Transverse colon (tissue), 4 donors: ENCODE results near the gene PLAAT3.

Experiments used
- EP300 ChIP-seq: sonication (generic); formaldehyde crosslinking; IDR thresholded peaks from one replicate; pipeline ENCODE4 v1.6.1; 2017; ENCODE audit warnings: antibody characterized with exemption, low read depth
- POLR2A ChIP-seq: fragments of 450-650 bp; IDR thresholded peaks from one replicate; pipeline ENCODE4 v1.6.1; 2016; ENCODE audit warnings: antibody characterized with exemption, mild to moderate bottlenecking, moderate library complexity
- POLR2AphosphoS5 ChIP-seq, 3 donors: sonication (generic); formaldehyde crosslinking; IDR thresholded peaks; one replicate each; pipeline ENCODE4 v1.6.1; 2016; ENCODE audit warnings: antibody characterized with exemption in 3 of 3
- TF ChIP-seq, protein P1 (sequence below), 5 experiments: fragments of 200-600 bp in 3 of 5; fragments of 450-650 bp in 2 of 5; sonication (generic) in 3 of 5; IDR thresholded peaks; 1 replicate in 2 of 5; 2 replicates in 3 of 5; pipeline ENCODE4 v1.5.1; 2016 to 2017; ENCODE audit warnings: antibody characterized with exemption in 5 of 5, inconsistent platforms in 3 of 5, mild to moderate bottlenecking in 2 of 5, moderate library complexity in 1 of 5

DNA sequence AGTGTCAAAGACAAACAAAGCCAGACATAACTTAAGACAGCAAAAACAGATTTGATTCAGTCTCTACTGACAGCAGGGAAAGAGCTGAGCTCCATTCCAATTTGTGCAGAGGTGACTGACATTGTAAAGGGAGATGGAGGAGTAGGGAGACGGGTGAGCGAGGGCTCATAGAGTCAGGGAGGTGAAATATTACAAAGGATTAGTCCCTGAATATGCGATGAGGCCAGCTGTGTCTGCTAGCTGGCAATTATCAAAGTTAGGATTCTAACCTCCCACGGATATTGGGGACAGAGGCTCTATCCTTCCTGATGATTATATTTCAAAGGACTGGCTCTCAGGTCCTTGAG lies 59.4 kb downstream of the PLAAT3 start:
- TF ChIP-seq POLR2A (no peak), EP300 (no peak), POLR2AphosphoS5 (IDR thresholded peaks at IDR 0.05) (no peak)
- TF ChIP-seq, protein P1, sequence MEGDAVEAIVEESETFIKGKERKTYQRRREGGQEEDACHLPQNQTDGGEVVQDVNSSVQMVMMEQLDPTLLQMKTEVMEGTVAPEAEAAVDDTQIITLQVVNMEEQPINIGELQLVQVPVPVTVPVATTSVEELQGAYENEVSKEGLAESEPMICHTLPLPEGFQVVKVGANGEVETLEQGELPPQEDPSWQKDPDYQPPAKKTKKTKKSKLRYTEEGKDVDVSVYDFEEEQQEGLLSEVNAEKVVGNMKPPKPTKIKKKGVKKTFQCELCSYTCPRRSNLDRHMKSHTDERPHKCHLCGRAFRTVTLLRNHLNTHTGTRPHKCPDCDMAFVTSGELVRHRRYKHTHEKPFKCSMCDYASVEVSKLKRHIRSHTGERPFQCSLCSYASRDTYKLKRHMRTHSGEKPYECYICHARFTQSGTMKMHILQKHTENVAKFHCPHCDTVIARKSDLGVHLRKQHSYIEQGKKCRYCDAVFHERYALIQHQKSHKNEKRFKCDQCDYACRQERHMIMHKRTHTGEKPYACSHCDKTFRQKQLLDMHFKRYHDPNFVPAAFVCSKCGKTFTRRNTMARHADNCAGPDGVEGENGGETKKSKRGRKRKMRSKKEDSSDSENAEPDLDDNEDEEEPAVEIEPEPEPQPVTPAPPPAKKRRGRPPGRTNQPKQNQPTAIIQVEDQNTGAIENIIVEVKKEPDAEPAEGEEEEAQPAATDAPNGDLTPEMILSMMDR (IDR thresholded peaks at IDR 0.05), result no peak
